Measurements from ENCODE around the gene PARP8.
"Not testable (repeated sequence)": the region's sequence is repeated elsewhere in the genome, so short reads cannot be mapped to it uniquely, and the experiment has no call there.

Gene PARP8

GRCh38 chr5:50792843-50793242, 126.4 kb downstream of the PARP8 start:
- no peak for DNase-seq

- no peak for DNase-seq
These were observed 128.4 kb downstream of the PARP8 start for GRCh38 chr5:50794812-50795211.

- no peak for DNase-seq
These were observed 131.6 kb downstream of the PARP8 start for GRCh38 chr5:50798002-50798401.

- no peak for DNase-seq
These were observed 133.2 kb downstream of the PARP8 start for GRCh38 chr5:50799596-50799995.

- no peak for DNase-seq
These were observed 134.0 kb downstream of the PARP8 start for GRCh38 chr5:50800410-50800809.

GRCh38 chr5:50807661-50808060, 141.2 kb downstream of the PARP8 start:
- DNase-seq, result no peak

- no peak for DNase-seq
These were observed 142.0 kb downstream of the PARP8 start for GRCh38 chr5:50808406-50808805.

- DNase-seq, result not testable (repeated sequence)
These were observed 145.3 kb downstream of the PARP8 start for GRCh38 chr5:50811746-50812145.

- DNase-seq, result no peak
These were observed 147.3 kb downstream of the PARP8 start for GRCh38 chr5:50813691-50814090.

GRCh38 chr5:50814556-50814955, 148.1 kb downstream of the PARP8 start:
- no peak for DNase-seq

GRCh38 chr5:50822046-50822445, 155.6 kb downstream of the PARP8 start:
- no peak for DNase-seq

GRCh38 chr5:50822761-50823160, 156.3 kb downstream of the PARP8 start:
- DNase-seq, result no peak

GRCh38 chr5:50823568-50823967, 157.1 kb downstream of the PARP8 start:
- no peak for DNase-seq

GRCh38 chr5:50824109-50824508, 157.7 kb downstream of the PARP8 start:
- DNase-seq, result no peak

- DNase-seq, result no peak
These were observed 161.2 kb downstream of the PARP8 start for GRCh38 chr5:50827516-50828247.

- DNase-seq, result no peak
These were observed 162.6 kb downstream of the PARP8 start for GRCh38 chr5:50829023-50829422.

GRCh38 chr5:50832657-50833284, 166.3 kb downstream of the PARP8 start:
- DNase-seq, result no peak

GRCh38 chr5:50836356-50836755, 169.9 kb downstream of the PARP8 start:
- no peak for DNase-seq

- no peak for DNase-seq
These were observed 173.0 kb downstream of the PARP8 start for GRCh38 chr5:50839472-50839871.

- no peak for DNase-seq
These were observed 176.7 kb downstream of the PARP8 start for GRCh38 chr5:50843091-50843490.

GRCh38 chr5:50846261-50846660, 179.8 kb downstream of the PARP8 start:
- no peak for DNase-seq

GRCh38 chr5:50849554-50849953, 183.1 kb downstream of the PARP8 start:
- DNase-seq, result no peak

GRCh38 chr5:50853151-50853550, 186.7 kb downstream of the PARP8 start:
- no peak for DNase-seq

- no peak for DNase-seq
These were observed 187.6 kb downstream of the PARP8 start for GRCh38 chr5:50854082-50854481.

- no peak for DNase-seq
These were observed 188.6 kb downstream of the PARP8 start for GRCh38 chr5:50855001-50855400.

All from effector CD8-positive, alpha-beta T cell (primary cell).